ELF-1 (cell line): ENCODE data around the gene PTH1R.
A peak's percentile ranks its signal among the peaks of the same experiment; 100 is the strongest.

Experiments used
- DNase-seq: peaks from one replicate; pipeline ENCODE4 v3.0.0-alpha.2; 2016; ENCODE audit warnings: low read depth, low spot score

PTH1R gene

GRCh38 chr3:46882377-46883053, 5.0 kb downstream of the PTH1R start:
- DNase-seq = peak; percentile 76

DNA sequence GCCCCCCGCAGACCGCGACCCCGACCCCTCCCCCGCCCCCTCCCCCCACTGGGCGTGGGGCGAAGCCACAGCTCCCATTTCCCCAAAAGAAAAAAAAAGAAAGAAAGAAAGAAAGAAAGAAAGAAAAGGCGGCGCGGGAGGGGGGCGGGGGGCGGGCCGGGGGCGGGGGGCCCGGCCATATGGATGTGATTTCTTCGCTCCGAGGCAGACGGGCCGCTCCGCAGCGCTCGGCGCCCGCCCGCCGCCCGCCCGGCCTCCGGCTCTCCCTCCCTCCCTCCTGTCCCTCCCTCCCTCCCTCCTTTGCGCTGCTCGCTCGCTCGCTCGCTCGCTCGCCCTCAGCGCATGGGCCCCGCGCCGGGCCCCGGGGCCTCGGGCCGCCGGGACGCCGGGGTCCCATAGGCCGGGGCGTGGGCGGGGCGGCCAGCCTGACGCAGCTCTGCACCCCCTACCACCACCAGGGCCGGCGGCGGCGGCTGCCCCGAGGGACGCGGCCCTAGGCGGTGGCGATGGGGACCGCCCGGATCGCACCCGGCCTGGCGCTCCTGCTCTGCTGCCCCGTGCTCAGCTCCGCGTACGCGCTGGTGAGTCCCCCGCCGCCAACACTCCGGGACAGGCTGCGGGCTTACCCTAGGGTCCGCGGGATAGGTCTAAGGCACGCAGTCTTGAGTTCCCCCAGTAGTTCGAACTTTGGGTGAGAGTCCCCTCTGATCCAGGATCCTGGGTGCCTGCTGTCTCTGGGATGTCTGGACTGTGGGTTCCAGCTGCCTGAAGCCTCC, 5.7 kb downstream of the PTH1R start:
- DNase-seq = no peak

GRCh38 chr3:46883830-46884185, 6.3 kb downstream of the PTH1R start:
- no peak for DNase-seq

GRCh38 chr3:46884427-46884826, 6.9 kb downstream of the PTH1R start:
- no peak for DNase-seq

- no peak for DNase-seq
These were observed 7.4 kb downstream of the PTH1R start for GRCh38 chr3:46884929-46885328.

GRCh38 chr3:46885612-46886011, 8.1 kb downstream of the PTH1R start:
- DNase-seq = no peak

GRCh38 chr3:46887980-46888494, 10.5 kb downstream of the PTH1R start:
- DNase-seq = peak; percentile 56

DNA sequence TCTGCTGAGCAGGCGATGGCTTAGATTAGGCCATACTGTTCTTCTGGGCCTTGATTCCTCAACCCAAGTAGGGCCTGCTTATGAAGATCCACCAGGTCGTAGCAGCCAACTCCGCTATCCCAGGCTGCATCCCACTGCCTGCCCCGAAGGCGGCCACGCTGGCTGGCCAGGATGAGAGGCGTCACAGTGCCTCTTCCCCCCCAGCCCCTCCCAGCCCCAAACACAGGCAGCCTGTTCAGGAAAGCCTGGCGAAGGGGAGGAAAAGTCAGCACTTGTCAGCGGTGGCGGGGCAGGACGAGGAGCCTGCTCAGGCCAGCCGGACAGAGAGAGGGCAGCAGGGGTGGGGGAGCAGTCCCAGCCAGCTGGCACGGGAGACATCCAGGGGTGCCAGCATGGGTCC, 11.2 kb downstream of the PTH1R start:
- peak; percentile 61 for DNase-seq

DNA sequence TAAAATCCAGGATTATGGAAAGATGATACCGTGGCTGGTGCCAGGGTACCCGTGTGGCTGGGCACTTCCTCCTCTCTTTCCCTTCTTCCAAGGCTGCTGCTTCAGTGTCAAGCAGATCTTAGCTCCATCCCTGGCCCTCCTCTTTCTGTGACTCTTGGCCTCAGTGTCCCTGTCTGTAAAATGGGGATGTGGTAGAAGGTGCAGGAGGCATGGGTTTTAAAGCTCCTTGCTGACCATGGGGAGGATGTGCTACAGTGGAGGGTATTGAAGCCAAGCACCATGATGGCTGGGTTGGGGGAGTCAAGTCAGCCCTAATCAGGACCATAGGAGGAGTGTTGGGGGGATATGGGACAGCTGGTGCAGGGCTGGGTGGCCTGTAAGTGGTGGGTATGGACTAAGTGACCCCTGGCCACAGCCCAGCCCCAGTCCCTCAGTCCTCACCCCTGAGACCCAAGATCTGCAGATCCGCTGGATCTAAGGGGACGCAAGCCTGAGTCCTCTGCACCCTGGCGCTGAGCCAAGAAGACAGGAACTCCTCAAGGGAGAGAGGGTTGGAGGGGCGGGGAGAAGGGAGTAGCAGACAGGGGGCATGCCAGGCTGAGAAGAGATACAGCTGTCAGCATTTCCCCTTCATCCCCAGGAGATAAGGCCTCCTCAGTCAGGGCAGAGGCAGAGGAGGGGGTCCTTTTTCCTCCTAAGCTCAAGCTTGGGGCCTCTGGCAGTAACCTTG, 12.0 kb downstream of the PTH1R start:
- DNase-seq = no peak

GRCh38 chr3:46890132-46890531, 12.6 kb downstream of the PTH1R start:
- DNase-seq = no peak

DNA sequence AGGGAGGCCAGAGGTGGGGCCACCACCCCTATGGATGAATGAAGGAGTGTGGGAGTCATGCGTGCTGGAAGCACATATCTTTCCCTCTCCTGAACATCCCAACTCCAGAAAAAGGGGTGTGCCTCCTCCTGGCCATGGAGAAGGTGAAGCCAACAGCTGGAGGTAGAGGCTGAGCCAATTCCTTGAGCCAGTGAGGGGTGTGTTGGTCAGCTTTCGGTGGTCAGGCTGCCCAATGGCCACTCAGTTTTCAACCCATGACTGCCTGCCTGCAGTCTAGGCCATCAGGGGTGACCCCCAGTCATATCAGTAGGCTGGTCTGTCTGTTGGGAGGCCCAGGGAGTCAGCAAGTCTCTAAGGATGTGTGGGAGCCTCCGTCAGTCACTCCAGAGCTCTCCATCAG, 13.6 kb downstream of the PTH1R start:
- no peak for DNase-seq

DNA sequence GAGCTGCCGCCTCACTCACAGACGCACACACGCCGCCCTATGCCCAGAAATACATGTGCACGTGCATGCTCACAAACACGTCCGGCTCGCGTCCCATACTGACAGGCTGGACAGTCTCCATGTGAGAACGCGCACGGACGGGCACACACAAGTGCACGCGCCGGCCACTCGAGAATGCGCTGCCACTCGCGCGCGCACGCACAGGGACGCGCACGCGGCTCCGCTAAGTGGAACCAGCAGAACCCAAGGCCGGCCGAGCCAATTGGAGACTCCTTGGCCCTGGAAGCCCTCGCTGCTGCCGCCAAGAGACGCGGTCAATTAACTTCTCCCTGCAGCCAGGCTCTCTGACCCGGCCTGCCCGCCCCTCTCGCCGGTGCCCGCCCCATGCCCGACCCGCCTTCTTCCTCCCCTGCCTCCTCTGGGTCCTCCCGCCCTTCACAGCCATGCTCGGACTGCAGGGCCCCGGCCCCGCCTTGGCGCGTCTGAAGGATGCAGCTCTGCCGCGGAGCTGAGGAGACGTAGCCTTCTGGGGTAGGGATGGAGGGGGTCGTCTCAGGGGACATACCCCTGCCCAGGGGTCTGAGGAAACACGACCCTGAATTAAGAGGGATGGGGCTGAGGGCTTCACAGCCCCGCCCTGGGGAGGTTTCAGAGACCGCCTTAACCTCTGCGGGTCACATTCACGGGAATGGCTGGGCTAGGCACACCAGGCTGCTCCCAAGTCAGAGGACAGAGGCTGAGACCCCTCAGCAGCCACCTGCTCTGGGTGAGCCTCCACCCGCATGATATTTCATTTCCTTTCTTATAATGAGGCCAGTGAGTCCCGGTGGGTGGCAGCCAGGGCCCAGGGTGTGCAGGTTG, 15.0 kb downstream of the PTH1R start:
- DNase-seq = peak; percentile 88

DNA sequence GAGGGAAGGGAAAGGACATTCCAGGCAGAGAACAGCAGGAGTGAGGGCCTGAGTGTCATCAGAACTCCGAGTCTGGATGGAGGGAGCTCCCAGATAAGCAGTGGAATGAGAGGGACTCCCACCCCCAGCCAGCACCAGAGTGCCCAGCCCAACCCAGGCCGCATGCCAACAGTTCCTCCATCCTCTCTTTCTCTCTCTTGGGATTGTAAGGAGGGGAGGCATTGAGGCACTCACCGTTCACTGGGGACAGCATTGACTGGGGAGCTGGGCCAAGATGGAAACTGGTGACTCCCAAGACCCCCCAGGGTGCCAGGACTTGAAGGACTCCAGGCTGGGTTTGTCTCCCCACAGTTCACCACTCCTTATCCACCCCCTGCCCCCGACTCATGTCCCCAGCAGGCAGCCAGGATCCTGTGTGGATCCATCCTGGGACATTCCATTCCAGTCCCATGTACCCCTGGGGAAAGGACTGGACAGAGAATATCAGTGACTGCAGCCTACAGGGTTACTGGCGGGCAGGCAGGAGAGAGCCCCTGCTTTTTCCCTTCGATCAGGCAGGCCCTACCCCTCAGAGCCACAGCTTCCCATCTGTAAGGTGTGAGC, 15.7 kb downstream of the PTH1R start:
- DNase-seq = no peak

DNA sequence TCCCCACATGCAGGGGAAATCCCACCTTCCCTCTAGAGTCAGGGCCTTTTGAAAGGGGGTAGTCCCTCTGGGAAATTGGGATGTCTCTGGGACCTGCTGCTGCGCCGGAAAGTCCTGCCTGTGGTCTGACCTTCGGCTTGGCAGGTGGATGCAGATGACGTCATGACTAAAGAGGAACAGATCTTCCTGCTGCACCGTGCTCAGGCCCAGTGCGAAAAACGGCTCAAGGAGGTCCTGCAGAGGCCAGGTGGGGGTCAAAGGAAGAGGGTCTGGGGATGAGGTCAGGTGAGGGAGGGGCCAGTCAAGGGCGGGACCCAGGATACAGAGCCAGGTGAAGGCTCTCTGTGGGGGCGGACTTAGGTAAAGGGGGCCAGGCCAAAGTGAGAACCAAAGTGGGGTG, 16.2 kb downstream of the PTH1R start:
- no peak for DNase-seq

- DNase-seq = no peak
These were observed 16.7 kb downstream of the PTH1R start for GRCh38 chr3:46894256-46894655.

- DNase-seq = peak; percentile 60
These were observed 17.7 kb downstream of the PTH1R start for GRCh38 chr3:46895204-46895660.

GRCh38 chr3:46895761-46896160, 18.2 kb downstream of the PTH1R start:
- DNase-seq = no peak

DNA sequence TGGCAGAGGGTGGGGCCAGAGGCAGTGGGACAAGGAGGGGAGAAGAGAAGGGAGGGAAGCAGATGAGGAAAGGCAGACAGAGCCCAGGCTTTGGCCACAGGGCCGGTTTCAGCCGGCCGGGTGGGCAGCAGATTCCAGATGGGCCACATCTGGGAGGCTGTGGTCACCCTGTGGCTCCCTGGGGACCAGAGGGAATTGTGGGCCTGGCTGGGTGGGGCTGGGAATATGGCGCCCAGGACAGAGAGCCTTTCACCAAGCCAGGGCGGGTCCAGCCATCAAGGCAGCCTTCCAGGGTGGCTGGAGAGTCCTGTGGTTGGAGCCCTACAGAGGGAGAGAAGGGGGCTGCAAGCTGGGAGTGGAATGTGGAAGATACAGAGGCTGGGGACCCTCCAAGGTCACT, 18.9 kb downstream of the PTH1R start:
- DNase-seq = no peak

- DNase-seq = no peak
These were observed 19.5 kb downstream of the PTH1R start for GRCh38 chr3:46897031-46897430.

DNA sequence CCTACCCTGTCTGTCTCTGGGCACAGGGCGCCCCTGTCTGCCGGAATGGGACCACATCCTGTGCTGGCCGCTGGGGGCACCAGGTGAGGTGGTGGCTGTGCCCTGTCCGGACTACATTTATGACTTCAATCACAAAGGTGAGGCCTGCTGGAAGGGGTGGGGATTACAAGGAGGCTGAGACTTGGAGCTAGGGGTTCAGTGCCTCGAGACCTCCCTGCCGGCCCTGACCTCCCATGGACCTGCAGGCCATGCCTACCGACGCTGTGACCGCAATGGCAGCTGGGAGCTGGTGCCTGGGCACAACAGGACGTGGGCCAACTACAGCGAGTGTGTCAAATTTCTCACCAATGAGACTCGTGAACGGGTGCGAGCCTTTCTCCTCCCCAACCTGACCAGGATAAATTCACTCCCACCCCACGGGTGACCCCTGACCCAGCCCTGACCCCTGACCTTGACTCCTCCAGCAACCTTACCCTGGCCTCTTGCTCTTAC, 20.4 kb downstream of the PTH1R start:
- no peak for DNase-seq
